Measurements from ENCODE around the gene MGAT5B.

- TF ChIP-seq MYC (CRISPR knock-in tag; IDR thresholded peaks at IDR 0.05; ENCODE audit: borderline replicate concordance), result no peak
- TF ChIP-seq GPBP1L1 (CRISPR knock-in tag; IDR thresholded peaks at IDR 0.05), result no peak
Measured at GRCh38 chr17:76921340-76922036, 53.3 kb downstream of the MGAT5B start.

Measured in HepG2 (cell line).